GM12891 (cell line): ENCODE results near the gene CTDSPL.

ENCODE experiments used
- POLR2A ChIP-seq: IDR thresholded peaks from 2 replicates; pipeline ENCODE4 v1.6.1; 2011; ENCODE audit warnings: low read depth, low read length, control low read depth
- POLR2AphosphoS5 ChIP-seq: IDR thresholded peaks from 2 replicates; pipeline ENCODE4 v1.6.1; 2011; ENCODE audit warnings: low read depth, low read length, control low read depth
- POU2F2 ChIP-seq: IDR thresholded peaks from 2 replicates; pipeline ENCODE4 v1.6.1; 2011; ENCODE audit warnings: low read depth, mild to moderate bottlenecking, control low read depth, low read length, moderate library complexity
- SPI1 ChIP-seq: IDR thresholded peaks from 2 replicates; pipeline ENCODE4 v1.6.1; 2011; ENCODE audit warnings: low read depth, low read length, control low read depth
- TAF1 ChIP-seq: IDR thresholded peaks from 2 replicates; pipeline ENCODE4 v1.6.1; 2011; ENCODE audit warnings: low read depth, low read length, control low read depth

DNA sequence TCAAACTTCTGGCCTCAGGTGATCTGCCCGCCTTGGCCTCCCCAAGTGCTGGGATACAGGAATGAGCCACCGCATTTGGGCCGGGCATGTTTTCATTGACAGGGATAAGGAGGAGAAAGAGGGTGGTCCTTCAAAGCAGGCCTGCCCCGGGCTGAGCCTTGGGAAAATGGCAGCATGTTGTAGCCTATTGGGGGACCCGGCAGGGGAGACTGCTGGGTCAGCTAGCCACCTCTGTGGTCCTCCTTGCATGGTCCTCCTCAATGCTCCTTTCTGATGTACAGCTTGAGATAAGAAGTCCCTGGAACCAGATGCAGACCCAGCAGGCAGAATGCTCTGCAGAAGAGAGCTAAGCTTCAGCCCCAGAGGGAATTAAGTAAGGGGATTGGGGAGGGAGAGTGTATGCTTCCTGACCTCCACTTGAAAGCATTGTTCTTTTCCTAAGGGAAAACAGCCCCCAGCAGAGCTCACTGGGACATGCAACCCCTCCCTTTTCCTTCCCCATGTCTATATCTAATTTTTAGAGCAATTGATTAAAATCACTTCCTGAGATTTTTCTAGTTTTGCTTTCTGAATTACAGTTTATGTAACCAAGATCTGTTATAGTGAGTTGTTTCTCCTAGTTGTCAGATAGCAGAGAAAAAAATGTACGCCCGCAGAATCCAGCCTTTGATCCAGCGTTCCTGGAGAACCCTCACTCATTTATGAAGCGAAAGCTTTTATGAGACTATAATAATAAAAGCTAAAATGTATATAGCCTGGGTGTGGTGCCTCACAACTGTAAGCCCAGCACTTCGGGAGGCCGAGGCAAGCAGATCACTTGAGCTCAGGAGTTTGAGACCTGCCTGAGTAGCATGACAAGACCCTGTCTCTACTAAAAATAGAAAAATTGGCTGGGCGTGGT lies 80.2 kb downstream of the CTDSPL start:
- TF ChIP-seq POLR2A (no peak), TAF1 (no peak), POLR2AphosphoS5 (no peak), SPI1 (no peak), POU2F2 (no peak)
